ENCODE data around the gene RRAGC. TPM values are rescaled to one million over a fixed set of nuclear protein-coding genes. Genes with fewer than 3 reads are reported as not detected.

RRAGC gene
- total and polyA plus RNA-seq, 9 of the 15 experiments (the other 6 are each of a cell fraction or from before 2014, with no cell fraction given), result 3.9 to 16.9 (median 10.9) TPM

DNA sequence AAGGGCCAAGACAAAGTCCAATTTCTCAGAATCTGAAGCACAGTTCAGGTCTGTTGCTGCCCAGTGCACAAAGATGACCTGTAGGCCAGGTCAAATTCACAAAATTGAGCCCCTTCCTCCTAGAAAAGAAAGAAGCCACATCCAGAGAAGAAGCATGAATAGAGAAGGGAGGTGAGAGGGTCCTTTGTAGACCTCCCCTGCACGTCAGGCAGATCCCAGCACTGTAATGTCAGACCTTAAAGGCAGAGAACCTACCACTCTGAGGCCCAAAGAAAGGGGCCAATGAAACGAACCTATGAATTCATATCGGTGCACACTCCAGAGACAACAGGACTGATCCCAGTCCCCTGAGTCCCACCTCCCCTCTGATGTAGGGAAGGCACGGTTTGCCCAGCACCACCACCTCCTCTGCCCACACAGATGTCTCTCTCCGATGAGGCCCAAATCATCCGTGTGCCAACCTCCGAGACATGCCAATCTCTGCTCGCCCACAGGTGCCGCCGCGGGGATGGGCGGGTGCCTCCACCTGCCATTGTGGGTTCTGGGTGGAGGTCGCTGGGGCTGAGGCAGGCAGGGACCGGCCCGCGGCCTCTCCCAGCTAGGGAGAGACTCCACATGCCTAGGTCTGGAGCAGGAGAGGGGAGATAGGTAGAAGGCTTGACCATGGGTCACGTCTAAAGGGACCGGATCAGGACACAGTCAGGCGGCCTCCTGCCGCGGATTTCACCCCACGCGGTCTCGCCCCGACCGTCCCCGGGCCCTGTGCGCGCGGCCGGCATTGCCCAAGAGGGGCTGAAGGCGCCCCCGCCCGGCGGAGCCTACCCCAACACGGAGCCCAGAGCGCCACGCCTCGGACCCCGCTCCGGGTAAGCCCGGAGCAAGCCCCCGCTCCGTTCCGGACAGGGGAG lies 42.1 kb downstream of the RRAGC start (continued):
- TF ChIP-seq HMGN3 (IDR thresholded peaks at IDR 0.05; ENCODE audit: borderline replicate concordance, extremely low read depth, insufficient read length, low read depth, low read length) (no peak), TAF1 (IDR thresholded peaks at IDR 0.05; ENCODE audit: control insufficient read depth, extremely low read depth, insufficient read depth, low read length, severe bottlenecking) (no peak), ZC3H4 (CRISPR knock-in tag; IDR thresholded peaks at IDR 0.05; ENCODE audit: borderline replicate concordance) (no peak), BHLHE40 (IDR thresholded peaks at IDR 0.05; ENCODE audit: low read length) (no peak), CHD1 (IDR thresholded peaks at IDR 0.05; ENCODE audit: low read length) (no peak), PCBP1 (IDR thresholded peaks at IDR 0.05; ENCODE audit: low read depth, low read length, poor library complexity, severe bottlenecking) (peak; percentile 23), TGIF2 (CRISPR knock-in tag; IDR thresholded peaks at IDR 0.05) (peak; percentile 48; the same call in 1 of the 2 replicates), RFX5 (IDR thresholded peaks at IDR 0.05; ENCODE audit: low read depth, low read length) (no peak), ZNF584 (CRISPR knock-in tag; IDR thresholded peaks at IDR 0.05; ENCODE audit: low read depth) (no peak), NFIX (CRISPR knock-in tag; IDR thresholded peaks at IDR 0.05; ENCODE audit: low read depth) (no peak), NFIC (IDR thresholded peaks at IDR 0.05) (no peak)
- TF ChIP-seq, protein P1, sequence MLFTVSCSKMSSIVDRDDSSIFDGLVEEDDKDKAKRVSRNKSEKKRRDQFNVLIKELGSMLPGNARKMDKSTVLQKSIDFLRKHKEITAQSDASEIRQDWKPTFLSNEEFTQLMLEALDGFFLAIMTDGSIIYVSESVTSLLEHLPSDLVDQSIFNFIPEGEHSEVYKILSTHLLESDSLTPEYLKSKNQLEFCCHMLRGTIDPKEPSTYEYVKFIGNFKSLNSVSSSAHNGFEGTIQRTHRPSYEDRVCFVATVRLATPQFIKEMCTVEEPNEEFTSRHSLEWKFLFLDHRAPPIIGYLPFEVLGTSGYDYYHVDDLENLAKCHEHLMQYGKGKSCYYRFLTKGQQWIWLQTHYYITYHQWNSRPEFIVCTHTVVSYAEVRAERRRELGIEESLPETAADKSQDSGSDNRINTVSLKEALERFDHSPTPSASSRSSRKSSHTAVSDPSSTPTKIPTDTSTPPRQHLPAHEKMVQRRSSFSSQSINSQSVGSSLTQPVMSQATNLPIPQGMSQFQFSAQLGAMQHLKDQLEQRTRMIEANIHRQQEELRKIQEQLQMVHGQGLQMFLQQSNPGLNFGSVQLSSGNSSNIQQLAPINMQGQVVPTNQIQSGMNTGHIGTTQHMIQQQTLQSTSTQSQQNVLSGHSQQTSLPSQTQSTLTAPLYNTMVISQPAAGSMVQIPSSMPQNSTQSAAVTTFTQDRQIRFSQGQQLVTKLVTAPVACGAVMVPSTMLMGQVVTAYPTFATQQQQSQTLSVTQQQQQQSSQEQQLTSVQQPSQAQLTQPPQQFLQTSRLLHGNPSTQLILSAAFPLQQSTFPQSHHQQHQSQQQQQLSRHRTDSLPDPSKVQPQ (CRISPR knock-in tag; IDR thresholded peaks at IDR 0.05; ENCODE audit: borderline replicate concordance), result no peak
- TF ChIP-seq, protein P2, sequence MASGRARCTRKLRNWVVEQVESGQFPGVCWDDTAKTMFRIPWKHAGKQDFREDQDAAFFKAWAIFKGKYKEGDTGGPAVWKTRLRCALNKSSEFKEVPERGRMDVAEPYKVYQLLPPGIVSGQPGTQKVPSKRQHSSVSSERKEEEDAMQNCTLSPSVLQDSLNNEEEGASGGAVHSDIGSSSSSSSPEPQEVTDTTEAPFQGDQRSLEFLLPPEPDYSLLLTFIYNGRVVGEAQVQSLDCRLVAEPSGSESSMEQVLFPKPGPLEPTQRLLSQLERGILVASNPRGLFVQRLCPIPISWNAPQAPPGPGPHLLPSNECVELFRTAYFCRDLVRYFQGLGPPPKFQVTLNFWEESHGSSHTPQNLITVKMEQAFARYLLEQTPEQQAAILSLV (tag; IDR thresholded peaks at IDR 0.05), result no peak
- TF ChIP-seq, protein P3, sequence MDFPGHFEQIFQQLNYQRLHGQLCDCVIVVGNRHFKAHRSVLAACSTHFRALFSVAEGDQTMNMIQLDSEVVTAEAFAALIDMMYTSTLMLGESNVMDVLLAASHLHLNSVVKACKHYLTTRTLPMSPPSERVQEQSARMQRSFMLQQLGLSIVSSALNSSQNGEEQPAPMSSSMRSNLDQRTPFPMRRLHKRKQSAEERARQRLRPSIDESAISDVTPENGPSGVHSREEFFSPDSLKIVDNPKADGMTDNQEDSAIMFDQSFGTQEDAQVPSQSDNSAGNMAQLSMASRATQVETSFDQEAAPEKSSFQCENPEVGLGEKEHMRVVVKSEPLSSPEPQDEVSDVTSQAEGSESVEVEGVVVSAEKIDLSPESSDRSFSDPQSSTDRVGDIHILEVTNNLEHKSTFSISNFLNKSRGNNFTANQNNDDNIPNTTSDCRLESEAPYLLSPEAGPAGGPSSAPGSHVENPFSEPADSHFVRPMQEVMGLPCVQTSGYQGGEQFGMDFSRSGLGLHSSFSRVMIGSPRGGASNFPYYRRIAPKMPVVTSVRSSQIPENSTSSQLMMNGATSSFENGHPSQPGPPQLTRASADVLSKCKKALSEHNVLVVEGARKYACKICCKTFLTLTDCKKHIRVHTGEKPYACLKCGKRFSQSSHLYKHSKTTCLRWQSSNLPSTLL (IDR thresholded peaks at IDR 0.05), result no peak
- TF ChIP-seq, protein P4, sequence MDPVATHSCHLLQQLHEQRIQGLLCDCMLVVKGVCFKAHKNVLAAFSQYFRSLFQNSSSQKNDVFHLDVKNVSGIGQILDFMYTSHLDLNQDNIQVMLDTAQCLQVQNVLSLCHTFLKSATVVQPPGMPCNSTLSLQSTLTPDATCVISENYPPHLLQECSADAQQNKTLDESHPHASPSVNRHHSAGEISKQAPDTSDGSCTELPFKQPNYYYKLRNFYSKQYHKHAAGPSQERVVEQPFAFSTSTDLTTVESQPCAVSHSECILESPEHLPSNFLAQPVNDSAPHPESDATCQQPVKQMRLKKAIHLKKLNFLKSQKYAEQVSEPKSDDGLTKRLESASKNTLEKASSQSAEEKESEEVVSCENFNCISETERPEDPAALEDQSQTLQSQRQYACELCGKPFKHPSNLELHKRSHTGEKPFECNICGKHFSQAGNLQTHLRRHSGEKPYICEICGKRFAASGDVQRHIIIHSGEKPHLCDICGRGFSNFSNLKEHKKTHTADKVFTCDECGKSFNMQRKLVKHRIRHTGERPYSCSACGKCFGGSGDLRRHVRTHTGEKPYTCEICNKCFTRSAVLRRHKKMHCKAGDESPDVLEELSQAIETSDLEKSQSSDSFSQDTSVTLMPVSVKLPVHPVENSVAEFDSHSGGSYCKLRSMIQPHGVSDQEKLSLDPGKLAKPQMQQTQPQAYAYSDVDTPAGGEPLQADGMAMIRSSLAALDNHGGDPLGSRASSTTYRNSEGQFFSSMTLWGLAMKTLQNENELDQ (CRISPR knock-in tag; IDR thresholded peaks at IDR 0.05; ENCODE audit: borderline replicate concordance), result no peak
